OCI-LY7 (cell line): ENCODE results near the gene PLAC9. TPM values are rescaled to one million over a fixed set of nuclear protein-coding genes. Genes with fewer than 3 reads are reported as not detected.
"Not testable (repeated sequence)": the region's sequence is repeated elsewhere in the genome, so short reads cannot be mapped to it uniquely, and the experiment has no call there.

ENCODE experiments used
- BruUV-seq: library from RNA; stranded (reverse); fragments of 400-500 nt; replicated peaks from 2 replicates; lab custom pipeline; 2021; lab: Mats Ljungman, UMichigan
- CTCF ChIA-PET: fragments of 300-600 bp; sonication (Branson Sonifier 250); formaldehyde crosslinking; loops from one replicate; lab custom pipeline; 2022; ENCODE audit warnings: antibody characterized with exemption; ENCODE audit not compliant: unreplicated experiment; lab: Charles Lee
- POLR2A ChIA-PET: fragments of 300-600 bp; sonication (Branson Sonifier 250); formaldehyde crosslinking; loops from one replicate; lab custom pipeline; 2022; ENCODE audit warnings: antibody characterized with exemption; lab: Charles Lee
- DNase-seq: peaks from one replicate; pipeline ENCODE4 v3.0.0-alpha.2; 2015; ENCODE audit warnings: low spot score
- H2AFZ ChIP-seq: fragments of 200-600 bp; sonication (generic), shearing (Covaris generic); 2 replicates; pipeline ENCODE4 v1.6.1; 2014; ENCODE audit warnings: mild to moderate bottlenecking, antibody characterized with exemption, low read length, moderate library complexity
- H3K27ac ChIP-seq: fragments of 200-600 bp; sonication (generic); 2 replicates; pipeline ENCODE4 v1.5.1; 2014; ENCODE audit warnings: mixed run types, low read depth, mild to moderate bottlenecking, moderate library complexity, low read length, inconsistent platforms; ENCODE audit not compliant: poor library complexity, severe bottlenecking
- H3K36me3 ChIP-seq: fragments of 200-600 bp; sonication (generic); 2 replicates; pipeline ENCODE4 v1.6.1; 2014; ENCODE audit warnings: mild to moderate bottlenecking, antibody characterized with exemption, low read length, moderate library complexity, mixed read lengths; ENCODE audit not compliant: insufficient read depth
- H3K4me1 ChIP-seq: fragments of 200-600 bp; sonication (generic); 2 replicates; pipeline ENCODE4 v1.5.1; 2014; ENCODE audit warnings: mild to moderate bottlenecking, low read length; ENCODE audit not compliant: insufficient read depth, poor library complexity, severe bottlenecking
- H3K4me2 ChIP-seq: fragments of 200-600 bp; sonication (generic); 2 replicates; pipeline ENCODE4 v1.6.1; 2014; ENCODE audit warnings: mild to moderate bottlenecking, low read length
- H3K4me3 ChIP-seq: fragments of 200-600 bp; sonication (generic); 2 replicates; pipeline ENCODE4 v1.5.1; 2014; ENCODE audit warnings: mild to moderate bottlenecking, low read depth, low read length; ENCODE audit not compliant: poor library complexity, severe bottlenecking
- H3K79me2 ChIP-seq: fragments of 200-600 bp; sonication (generic); 2 replicates; pipeline ENCODE4 v1.6.1; 2016; ENCODE audit warnings: low read depth, mild to moderate bottlenecking, low read length, moderate library complexity, mixed read lengths; ENCODE audit not compliant: insufficient read depth
- H3K9me2 ChIP-seq: fragments of 200-600 bp; sonication (generic); 2 replicates; pipeline ENCODE4 v1.6.1; 2016; ENCODE audit warnings: mild to moderate bottlenecking, low read length, mixed read lengths; ENCODE audit not compliant: insufficient read depth
- H3K9me3 ChIP-seq: fragments of 200-600 bp; sonication (generic); 2 replicates; pipeline ENCODE4 v1.6.1; 2014; ENCODE audit warnings: mild to moderate bottlenecking, mixed run types, low read length, mixed read lengths
- H4K20me1 ChIP-seq: fragments of 200-600 bp; sonication (generic); 2 replicates; pipeline ENCODE4 v1.6.1; 2014; ENCODE audit warnings: mild to moderate bottlenecking, antibody characterized with exemption, low read length, moderate library complexity, mixed read lengths; ENCODE audit not compliant: insufficient read depth
- EZH2phosphoT487 ChIP-seq: fragments of 200-600 bp; sonication (generic); IDR thresholded peaks from 2 replicates; pipeline ENCODE4 v1.6.1; 2018; ENCODE audit warnings: low read depth, borderline replicate concordance, mild to moderate bottlenecking, mixed run types, antibody characterized with exemption, low read length, moderate library complexity, mixed read lengths
- intact Hi-C: fragments of 100-400 bp; cut with micrococcal nuclease; formaldehyde crosslinking; loops from one replicate; pipeline ENCODE4 v1.10.0; 2022; ENCODE audit not compliant: unreplicated experiment
- total RNA-seq, 2 experiments: library from RNA; depleted of rRNA in 1 of 2; stranded (reverse); fragments of >200 nt in 1 of 2; shearing (Covaris generic) in 1 of 2; gene quantifications; 2 replicates each; pipeline ENCODE4 v1.2.3, GENCODE V29; 2014 to 2022
- TF ChIP-seq, protein P1 (sequence below): fragments of 200-600 bp; sonication (generic); conservative IDR thresholded peaks from 2 replicates; pipeline ENCODE4 v1.5.1; 2014; ENCODE audit warnings: mild to moderate bottlenecking, antibody characterized with exemption, low read length, moderate library complexity, mixed read lengths

PLAC9 gene
- total RNA-seq, 2 experiments from 2014 or later: not detected

DNA sequence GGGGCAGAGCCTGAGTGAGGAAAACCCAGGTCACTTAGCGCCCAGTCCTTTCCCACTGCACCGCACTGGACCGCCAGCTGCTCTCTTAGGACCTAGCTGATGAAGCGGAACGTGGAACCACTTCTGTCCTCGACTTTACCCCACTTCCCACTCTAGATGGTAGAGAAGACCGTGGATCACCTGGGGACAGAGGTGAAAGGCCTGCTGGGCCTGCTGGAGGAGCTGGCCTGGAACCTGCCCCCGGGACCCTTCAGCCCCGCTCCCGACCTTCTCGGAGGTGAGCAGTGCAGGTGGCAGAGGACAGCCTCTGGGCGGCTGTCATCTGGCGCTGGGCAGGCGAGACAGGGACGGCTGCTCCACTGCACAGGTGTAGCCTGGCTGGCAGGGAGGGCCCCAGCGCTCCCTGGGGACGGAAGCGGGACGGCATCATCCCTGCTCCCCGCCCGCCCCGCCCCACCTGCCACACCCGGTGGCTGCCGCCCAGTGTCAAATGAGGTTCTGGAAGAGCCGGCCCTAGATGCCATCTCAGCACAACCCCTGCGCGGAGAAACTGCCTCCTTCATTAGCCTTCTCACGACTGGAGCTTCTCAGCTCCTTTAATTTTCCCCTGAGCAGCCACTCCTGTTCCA is 11.7 kb downstream of the PLAC9 start:
- peaks cover 23% of the 10 kb centered on the region for H3K4me1 ChIP-seq
- H3K4me2 ChIP-seq: peak overlapping the region; percentile 59
- TF ChIP-seq, protein P1, sequence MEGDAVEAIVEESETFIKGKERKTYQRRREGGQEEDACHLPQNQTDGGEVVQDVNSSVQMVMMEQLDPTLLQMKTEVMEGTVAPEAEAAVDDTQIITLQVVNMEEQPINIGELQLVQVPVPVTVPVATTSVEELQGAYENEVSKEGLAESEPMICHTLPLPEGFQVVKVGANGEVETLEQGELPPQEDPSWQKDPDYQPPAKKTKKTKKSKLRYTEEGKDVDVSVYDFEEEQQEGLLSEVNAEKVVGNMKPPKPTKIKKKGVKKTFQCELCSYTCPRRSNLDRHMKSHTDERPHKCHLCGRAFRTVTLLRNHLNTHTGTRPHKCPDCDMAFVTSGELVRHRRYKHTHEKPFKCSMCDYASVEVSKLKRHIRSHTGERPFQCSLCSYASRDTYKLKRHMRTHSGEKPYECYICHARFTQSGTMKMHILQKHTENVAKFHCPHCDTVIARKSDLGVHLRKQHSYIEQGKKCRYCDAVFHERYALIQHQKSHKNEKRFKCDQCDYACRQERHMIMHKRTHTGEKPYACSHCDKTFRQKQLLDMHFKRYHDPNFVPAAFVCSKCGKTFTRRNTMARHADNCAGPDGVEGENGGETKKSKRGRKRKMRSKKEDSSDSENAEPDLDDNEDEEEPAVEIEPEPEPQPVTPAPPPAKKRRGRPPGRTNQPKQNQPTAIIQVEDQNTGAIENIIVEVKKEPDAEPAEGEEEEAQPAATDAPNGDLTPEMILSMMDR: no peak; the same call in 1 of the 2 replicates
- no peak for TF ChIP-seq EZH2phosphoT487
- H3K4me3 ChIP-seq: peak overlapping the region; percentile 43
- H4K20me1 ChIP-seq: no peaks in the 10 kb centered on the region
- no peaks in the 10 kb centered on the region for H3K79me2 ChIP-seq
- peaks cover 17% of the 10 kb centered on the region for H3K36me3 ChIP-seq
- no peak overlapping the region for H3K27ac ChIP-seq
- no peak overlapping the region for H2AFZ ChIP-seq
- DNase-seq: peak; percentile 67
- no TSS peak for BruUV-seq
- intact Hi-C loops: loop anchor here (1.0 kb wide), 1 partner anchor 61 kb away; the partner anchor contains the start of gene ANXA11
- H3K9me2 ChIP-seq: no peaks in the 10 kb centered on the region
- H3K9me3 ChIP-seq: no peaks in the 10 kb centered on the region; the same call in 1 of the 2 replicates
- ChIA-PET CTCF (interaction anchor here (0.5 to 0.6 kb wide), 2 partner anchors 59 to 1148 kb away, joined by 3 to 10 read pairs; no protein-coding TSS in a partner anchor), POLR2A (no interaction called here)

DNA sequence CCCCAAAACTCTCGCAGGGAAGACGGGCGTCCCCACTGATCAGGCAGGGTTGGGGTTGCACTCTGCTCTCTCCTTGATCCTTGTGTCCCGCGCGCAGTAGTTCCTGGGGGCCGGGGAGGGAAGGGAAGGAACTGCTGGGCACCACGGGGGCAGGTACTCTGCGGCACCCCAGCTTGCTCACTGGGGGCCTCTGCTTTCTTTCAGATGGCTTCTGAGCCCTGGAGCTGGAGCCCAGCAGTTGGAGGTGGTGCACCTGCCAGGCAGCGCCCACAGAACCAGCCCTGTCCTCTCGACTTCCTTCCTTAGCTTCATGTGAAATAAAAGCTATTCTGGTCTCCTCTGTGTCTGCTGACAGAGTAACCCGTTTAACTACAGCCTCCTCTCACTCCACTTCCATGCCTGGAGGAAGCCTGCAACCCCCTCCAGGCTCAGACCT is 12.2 kb downstream of the PLAC9 start:
- no TSS peak for BruUV-seq
- TF ChIP-seq EZH2phosphoT487: no peak
- TF ChIP-seq, protein P1: no peak
- DNase-seq: peak; percentile 53
- no peaks in the 10 kb centered on the region; the same call in 1 of the 2 replicates for H3K9me3 ChIP-seq
- H3K27ac ChIP-seq: no peak overlapping the region
- intact Hi-C loops: loop anchor here (1.0 kb wide), 1 partner anchor 61 kb away; the partner anchor contains the start of gene ANXA11
- ChIA-PET CTCF (interaction anchor here (0.5 kb wide), 1 partner anchor 59 kb away, joined by 3 read pairs; no protein-coding TSS in a partner anchor), POLR2A (interaction anchor here (0.6 kb wide), 1 partner anchor 43 kb away, joined by 3 read pairs; no protein-coding TSS in a partner anchor)
- no peak overlapping the region for H3K4me3 ChIP-seq
- H2AFZ ChIP-seq: no peak overlapping the region
- H3K36me3 ChIP-seq: peaks cover 22% of the 10 kb centered on the region
- peaks cover 23% of the 10 kb centered on the region for H3K4me1 ChIP-seq
- peak overlapping the region; percentile 59 for H3K4me2 ChIP-seq
- H3K9me2 ChIP-seq: no peaks in the 10 kb centered on the region
- no peaks in the 10 kb centered on the region for H4K20me1 ChIP-seq
- H3K79me2 ChIP-seq: no peaks in the 10 kb centered on the region

DNA sequence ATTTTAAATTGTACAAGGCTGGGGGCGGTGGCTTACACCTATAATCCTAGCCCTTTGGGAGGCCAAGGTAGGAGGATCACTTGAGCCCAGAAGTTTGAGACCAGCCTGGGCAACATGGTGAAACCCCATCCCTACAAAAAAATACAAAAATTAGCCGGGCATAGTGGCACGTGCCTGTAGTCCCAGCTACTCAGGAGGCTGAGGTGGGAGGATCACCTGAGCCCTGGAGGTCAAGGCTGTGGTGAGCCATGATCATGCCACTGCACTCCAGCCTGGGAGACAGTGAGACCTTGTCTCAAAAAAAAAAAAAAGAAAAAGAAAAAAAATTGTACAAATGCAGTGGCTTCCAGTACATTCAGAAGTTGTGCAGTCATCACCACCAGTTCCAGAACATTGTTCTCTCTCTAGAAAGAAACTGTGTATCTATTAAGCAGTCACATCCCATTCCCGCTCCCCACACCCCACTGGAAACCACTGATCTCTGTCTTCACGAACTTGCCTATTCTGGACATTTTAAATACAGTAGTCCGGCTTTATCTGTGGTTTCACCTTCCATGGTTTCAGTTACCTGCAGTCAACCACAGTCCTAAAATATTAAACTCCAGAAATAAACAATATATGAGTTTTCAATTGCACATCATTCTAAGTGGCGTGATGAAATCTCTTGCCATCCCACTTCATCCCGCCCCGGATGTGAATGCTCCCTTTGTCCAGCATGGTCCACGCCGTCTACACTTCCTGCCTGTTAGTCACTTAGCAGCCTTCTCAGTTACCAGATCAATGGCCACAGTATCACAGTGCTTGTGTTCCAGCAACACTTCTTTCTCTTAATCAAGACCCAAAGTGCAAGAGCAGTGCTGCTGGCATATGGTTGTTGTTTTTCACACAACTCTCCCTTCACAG is 13.1 kb downstream of the PLAC9 start:
- H3K27ac ChIP-seq: not testable (repeated sequence)

More for the DNA sequence above, 13.1 kb downstream of the PLAC9 start:
- H2AFZ ChIP-seq, intact Hi-C loops, H4K20me1 ChIP-seq, CTCF ChIA-PET, H3K4me2 ChIP-seq, H3K79me2 ChIP-seq, DNase-seq, H3K4me3 ChIP-seq, BruUV-seq, H3K9me2 ChIP-seq, H3K9me3 ChIP-seq: not testable (repeated sequence)
- H3K36me3 ChIP-seq: peaks cover 32% of the 10 kb centered on the region
- H3K4me1 ChIP-seq: peaks cover 23% of the 10 kb centered on the region
- POLR2A ChIA-PET: interaction anchor here (0.6 kb wide), 1 partner anchor 42 kb away, joined by 3 read pairs; no protein-coding TSS in a partner anchor
